ENCODE measurements around the gene EXOC3L4. TPM values are rescaled to one million over a fixed set of nuclear protein-coding genes. Genes with fewer than 3 reads are reported as not detected.
A peak's percentile ranks its signal among the peaks of the same experiment; 100 is the strongest.

EXOC3L4 gene
- total RNA-seq, 1 experiment from 2014 or later, result not detected

DNA sequence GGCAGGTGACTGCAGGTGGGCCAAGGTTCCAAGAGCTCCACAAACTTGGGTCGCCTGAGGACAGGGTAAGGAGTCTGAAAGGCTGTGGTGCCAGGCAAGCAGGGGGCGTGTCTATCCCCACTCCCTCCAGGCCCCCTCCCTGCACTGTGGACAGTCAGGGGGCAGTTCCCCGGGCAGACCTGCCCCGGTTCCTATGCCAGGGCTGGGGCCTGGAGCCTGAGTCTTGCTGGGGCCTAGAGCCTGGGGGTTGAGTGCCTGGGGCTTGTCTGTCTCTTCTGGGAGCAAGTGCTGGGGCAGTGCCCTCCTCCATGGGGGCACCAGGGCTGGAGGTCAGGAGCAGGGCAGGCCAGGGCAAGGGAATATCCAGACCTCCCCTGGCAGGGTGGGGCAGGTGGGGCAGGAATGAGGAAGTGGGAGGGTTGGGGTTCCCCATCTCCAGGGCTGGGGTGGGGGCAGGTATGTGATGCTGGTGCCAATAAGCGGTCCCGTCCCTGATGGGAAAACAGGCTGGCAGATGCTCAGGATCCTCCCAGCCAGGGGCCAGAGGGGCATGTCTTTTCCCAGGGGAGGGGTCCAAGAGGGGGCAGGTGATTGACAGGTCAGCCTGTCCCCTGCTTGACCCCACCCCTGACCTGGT lies 16.8 kb downstream of the EXOC3L4 start (continued):
- TF ChIP-seq EZH2 (IDR thresholded peaks at IDR 0.05) (no peak), ZFX (IDR thresholded peaks at IDR 0.05) (no peak), TCF7L2 (IDR thresholded peaks at IDR 0.05; ENCODE audit: borderline replicate concordance, extremely low read depth, insufficient read depth, insufficient read length) (no peak), FOSL1 (IDR thresholded peaks at IDR 0.05; ENCODE audit: low read depth) (no peak), CEBPB (IDR thresholded peaks at IDR 0.05; ENCODE audit: low read depth) (no peak), EGR1 (IDR thresholded peaks at IDR 0.05; ENCODE audit: low read depth) (no peak)
- TF ChIP-seq, protein P1, sequence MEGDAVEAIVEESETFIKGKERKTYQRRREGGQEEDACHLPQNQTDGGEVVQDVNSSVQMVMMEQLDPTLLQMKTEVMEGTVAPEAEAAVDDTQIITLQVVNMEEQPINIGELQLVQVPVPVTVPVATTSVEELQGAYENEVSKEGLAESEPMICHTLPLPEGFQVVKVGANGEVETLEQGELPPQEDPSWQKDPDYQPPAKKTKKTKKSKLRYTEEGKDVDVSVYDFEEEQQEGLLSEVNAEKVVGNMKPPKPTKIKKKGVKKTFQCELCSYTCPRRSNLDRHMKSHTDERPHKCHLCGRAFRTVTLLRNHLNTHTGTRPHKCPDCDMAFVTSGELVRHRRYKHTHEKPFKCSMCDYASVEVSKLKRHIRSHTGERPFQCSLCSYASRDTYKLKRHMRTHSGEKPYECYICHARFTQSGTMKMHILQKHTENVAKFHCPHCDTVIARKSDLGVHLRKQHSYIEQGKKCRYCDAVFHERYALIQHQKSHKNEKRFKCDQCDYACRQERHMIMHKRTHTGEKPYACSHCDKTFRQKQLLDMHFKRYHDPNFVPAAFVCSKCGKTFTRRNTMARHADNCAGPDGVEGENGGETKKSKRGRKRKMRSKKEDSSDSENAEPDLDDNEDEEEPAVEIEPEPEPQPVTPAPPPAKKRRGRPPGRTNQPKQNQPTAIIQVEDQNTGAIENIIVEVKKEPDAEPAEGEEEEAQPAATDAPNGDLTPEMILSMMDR (IDR thresholded peaks at IDR 0.05 in 2 of 3, conservative IDR thresholded peaks at IDR 0.05 in 1 of 3; ENCODE audit: borderline replicate concordance in 1 of 3, insufficient read depth in 1 of 3, low read depth in 2 of 3, low read length in 2 of 3), result no peak

- H4K20me1 ChIP-seq (ENCODE audit: insufficient read depth), result no peaks in the 10 kb centered on the region
- TF ChIP-seq ZFX (IDR thresholded peaks at IDR 0.05) (peak; percentile 23; the same call in 1 of the 2 replicates), YY1 (IDR thresholded peaks at IDR 0.05; ENCODE audit: extremely low read depth, insufficient replicate concordance, low read depth, low read length) (no peak)
- ATAC-seq, result no peak
- intact Hi-C loops (cut with micrococcal nuclease), result no loop called here
- H2AFZ ChIP-seq (ENCODE audit: low read depth, low read length, poor library complexity, severe bottlenecking), result no peak overlapping the region
- DNase-seq (ENCODE audit: low read depth, low spot score), result no peak
- H3K9me2 ChIP-seq (ENCODE audit: insufficient read depth), result no peaks in the 10 kb centered on the region
- peak overlapping the region; percentile 13; the same call in 1 of the 2 replicates for H3K27ac ChIP-seq (ENCODE audit: low read depth, low read length)
- CTCF ChIA-PET, result no interaction called here
- H3K9me3 ChIP-seq (ENCODE audit: control insufficient read depth in 1 of 2, insufficient read depth in 1 of 2, low read depth in 1 of 2, low read length in 2 of 2), result no peaks in the 10 kb centered on the region
- no peaks in the 10 kb centered on the region for H3K27me3 ChIP-seq (ENCODE audit: insufficient read depth, low read length)
- no peak overlapping the region for H3K4me3 ChIP-seq (replicated peaks in 1 of 2; ENCODE audit: low read depth in 1 of 2, low read length in 2 of 2)
- peak overlapping the region; percentile 80 for H3K4me2 ChIP-seq (ENCODE audit: low read length)
- peaks cover 47 to 69% of the 10 kb centered on the region in 2 experiments for H3K4me1 ChIP-seq (ENCODE audit: control insufficient read depth in 1 of 2, insufficient read depth in 2 of 2, low read length in 2 of 2)
- RAD21 ChIA-PET (ENCODE audit: low non-redundant PET in 1 of 2, low total read pairs in 2 of 2, uncharacterized antibody in 2 of 2, unreplicated experiment in 2 of 2), result interaction anchor here (0.6 to 0.7 kb wide), 2 partner anchors 8 to 68 kb away, joined by 3 read pairs; no protein-coding TSS in a partner anchor
- no TSS peak for BruUV-seq (replicated peaks)
- H3K9ac ChIP-seq (ENCODE audit: low read length), result peak overlapping the region; percentile 63; the same call in 1 of the 2 replicates
- H3K79me2 ChIP-seq (ENCODE audit: insufficient read depth, low read length), result no peaks in the 10 kb centered on the region
- no peaks in the 10 kb centered on the region for H3K36me3 ChIP-seq (ENCODE audit: control insufficient read depth in 1 of 2, insufficient read depth in 2 of 2, low read length in 2 of 2)
- POLR2A ChIA-PET, result no interaction called here
These were observed 18.1 kb downstream of the EXOC3L4 start for GRCh38 chr14:103112400-103113243.

Data from HCT116 (cell line).